ENCODE data around the gene PPDPF.

DNA sequence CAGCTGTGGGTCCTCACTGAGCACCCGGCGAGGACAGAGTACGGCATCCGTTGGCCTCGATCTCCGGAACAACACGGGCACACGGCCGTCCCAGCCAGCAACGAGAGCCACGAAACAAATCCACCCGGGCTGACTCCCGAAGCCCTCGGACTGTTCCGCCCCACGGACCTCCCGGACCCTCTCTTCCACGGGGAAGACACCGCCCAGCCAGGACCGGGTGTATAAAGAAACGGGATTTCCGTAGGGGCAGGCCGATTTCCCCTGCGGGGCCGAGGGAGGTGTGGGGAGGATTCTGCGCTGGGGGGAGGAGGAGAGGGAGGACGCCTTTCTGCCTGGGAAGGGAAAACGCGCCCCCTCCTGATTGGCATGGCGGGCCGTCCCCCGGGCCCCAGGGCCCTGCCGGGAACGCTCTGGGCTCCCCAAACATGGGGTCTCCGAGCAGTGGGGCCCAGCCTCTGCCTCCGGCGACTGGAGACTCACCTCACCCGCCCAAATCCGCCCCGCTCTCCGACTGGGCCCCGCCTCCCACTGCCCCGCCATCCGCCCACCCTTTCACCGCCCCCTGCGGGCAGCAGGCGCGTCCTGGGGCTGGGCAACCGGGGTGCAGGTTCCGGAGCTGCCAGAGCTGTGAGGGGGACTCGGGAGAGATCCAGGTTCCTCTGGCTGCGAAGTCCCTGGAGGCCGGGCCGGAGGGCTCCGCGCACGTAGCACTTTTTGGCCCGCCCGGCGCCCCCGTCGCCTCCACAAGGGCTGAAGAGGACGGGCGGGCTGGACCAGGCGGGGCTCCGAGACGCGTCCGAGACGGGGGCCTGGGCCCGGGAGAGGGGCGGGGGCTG, 679 bp upstream of the PPDPF start:
- TF ChIP-seq, protein P1, sequence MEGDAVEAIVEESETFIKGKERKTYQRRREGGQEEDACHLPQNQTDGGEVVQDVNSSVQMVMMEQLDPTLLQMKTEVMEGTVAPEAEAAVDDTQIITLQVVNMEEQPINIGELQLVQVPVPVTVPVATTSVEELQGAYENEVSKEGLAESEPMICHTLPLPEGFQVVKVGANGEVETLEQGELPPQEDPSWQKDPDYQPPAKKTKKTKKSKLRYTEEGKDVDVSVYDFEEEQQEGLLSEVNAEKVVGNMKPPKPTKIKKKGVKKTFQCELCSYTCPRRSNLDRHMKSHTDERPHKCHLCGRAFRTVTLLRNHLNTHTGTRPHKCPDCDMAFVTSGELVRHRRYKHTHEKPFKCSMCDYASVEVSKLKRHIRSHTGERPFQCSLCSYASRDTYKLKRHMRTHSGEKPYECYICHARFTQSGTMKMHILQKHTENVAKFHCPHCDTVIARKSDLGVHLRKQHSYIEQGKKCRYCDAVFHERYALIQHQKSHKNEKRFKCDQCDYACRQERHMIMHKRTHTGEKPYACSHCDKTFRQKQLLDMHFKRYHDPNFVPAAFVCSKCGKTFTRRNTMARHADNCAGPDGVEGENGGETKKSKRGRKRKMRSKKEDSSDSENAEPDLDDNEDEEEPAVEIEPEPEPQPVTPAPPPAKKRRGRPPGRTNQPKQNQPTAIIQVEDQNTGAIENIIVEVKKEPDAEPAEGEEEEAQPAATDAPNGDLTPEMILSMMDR (IDR thresholded peaks at IDR 0.05), result peak; percentile 15
- no peak for TF ChIP-seq EZH2 (IDR thresholded peaks at IDR 0.05; ENCODE audit: borderline replicate concordance, insufficient read depth, low read depth, low read length, poor library complexity, severe bottlenecking)

Measured in B cell (primary cell).